ENCODE data around the gene EIPR1. TPM values are rescaled to one million over a fixed set of nuclear protein-coding genes. Genes with fewer than 3 reads are reported as not detected.

The EIPR1 gene
- total and polyA plus RNA-seq, 2 donors (not counting 1 experiment from before 2014, with no cell fraction given), result 22.3 to 23.9 TPM

DNA sequence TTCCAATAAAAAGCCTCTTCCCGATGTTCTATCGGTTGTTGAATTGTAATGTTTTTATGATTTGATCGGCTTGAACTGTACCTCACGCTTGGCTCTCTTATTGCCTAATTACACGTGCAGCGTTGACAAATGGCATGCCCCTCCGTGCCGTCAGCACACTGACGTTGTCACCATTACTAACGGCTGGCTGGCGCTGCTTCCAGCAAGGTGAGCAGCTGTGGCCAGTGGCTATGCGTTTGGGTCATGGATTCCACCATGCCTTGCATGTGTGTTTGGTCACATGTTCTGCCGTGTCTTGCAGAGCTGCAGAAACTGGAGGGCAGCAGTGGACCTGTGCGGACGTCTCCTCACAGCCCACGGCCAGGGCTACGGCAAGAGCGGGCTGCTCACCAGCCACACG is 44.0 kb upstream of the EIPR1 start:
- DNase-seq (ENCODE audit: low read depth in 2 of 2), result no peak
- Histone ChIP-seq H3K9me3 (ENCODE audit: control insufficient read depth, insufficient read depth, low read depth, low read length) (no peaks in the 10 kb centered on the region), H3K4me1 (ENCODE audit: control insufficient read depth, extremely low read depth, insufficient read depth, low read length) (no peaks in the 10 kb centered on the region), H4K20me1 (ENCODE audit: control insufficient read depth, extremely low read depth, insufficient read depth, low read length) (no peaks in the 10 kb centered on the region), H2AFZ (ENCODE audit: low read length) (no peak overlapping the region), H3K4me3 (replicated peaks in 1 of 4; ENCODE audit: control extremely low read depth in 1 of 4, insufficient read depth in 1 of 4, low read depth in 3 of 4, low read length in 4 of 4) (no peak overlapping the region), H3K9ac (ENCODE audit: insufficient read depth, low read length) (no peak overlapping the region), H3K27me3 (ENCODE audit: control insufficient read depth, insufficient read depth, low read length) (no peaks in the 10 kb centered on the region), H3K79me2 (ENCODE audit: control insufficient read depth, insufficient read depth, low read length) (no peaks in the 10 kb centered on the region), H3K4me2 (ENCODE audit: extremely low read depth, insufficient read depth, low read length) (no peak overlapping the region), H3K27ac (ENCODE audit: insufficient read depth, low read length) (no peak overlapping the region), H3K36me3 (ENCODE audit: control insufficient read depth, insufficient read depth, low read length) (peaks cover 13% of the 10 kb centered on the region)
- TF ChIP-seq, protein P1, sequence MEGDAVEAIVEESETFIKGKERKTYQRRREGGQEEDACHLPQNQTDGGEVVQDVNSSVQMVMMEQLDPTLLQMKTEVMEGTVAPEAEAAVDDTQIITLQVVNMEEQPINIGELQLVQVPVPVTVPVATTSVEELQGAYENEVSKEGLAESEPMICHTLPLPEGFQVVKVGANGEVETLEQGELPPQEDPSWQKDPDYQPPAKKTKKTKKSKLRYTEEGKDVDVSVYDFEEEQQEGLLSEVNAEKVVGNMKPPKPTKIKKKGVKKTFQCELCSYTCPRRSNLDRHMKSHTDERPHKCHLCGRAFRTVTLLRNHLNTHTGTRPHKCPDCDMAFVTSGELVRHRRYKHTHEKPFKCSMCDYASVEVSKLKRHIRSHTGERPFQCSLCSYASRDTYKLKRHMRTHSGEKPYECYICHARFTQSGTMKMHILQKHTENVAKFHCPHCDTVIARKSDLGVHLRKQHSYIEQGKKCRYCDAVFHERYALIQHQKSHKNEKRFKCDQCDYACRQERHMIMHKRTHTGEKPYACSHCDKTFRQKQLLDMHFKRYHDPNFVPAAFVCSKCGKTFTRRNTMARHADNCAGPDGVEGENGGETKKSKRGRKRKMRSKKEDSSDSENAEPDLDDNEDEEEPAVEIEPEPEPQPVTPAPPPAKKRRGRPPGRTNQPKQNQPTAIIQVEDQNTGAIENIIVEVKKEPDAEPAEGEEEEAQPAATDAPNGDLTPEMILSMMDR (conservative IDR thresholded peaks at IDR 0.05 in 1 of 2, IDR thresholded peaks at IDR 0.05 in 1 of 2; ENCODE audit: low read depth in 1 of 2, low read length in 2 of 2), result no peak
- TF ChIP-seq EZH2 (IDR thresholded peaks at IDR 0.05; ENCODE audit: low read length, missing control alignments), result no peak

DNA sequence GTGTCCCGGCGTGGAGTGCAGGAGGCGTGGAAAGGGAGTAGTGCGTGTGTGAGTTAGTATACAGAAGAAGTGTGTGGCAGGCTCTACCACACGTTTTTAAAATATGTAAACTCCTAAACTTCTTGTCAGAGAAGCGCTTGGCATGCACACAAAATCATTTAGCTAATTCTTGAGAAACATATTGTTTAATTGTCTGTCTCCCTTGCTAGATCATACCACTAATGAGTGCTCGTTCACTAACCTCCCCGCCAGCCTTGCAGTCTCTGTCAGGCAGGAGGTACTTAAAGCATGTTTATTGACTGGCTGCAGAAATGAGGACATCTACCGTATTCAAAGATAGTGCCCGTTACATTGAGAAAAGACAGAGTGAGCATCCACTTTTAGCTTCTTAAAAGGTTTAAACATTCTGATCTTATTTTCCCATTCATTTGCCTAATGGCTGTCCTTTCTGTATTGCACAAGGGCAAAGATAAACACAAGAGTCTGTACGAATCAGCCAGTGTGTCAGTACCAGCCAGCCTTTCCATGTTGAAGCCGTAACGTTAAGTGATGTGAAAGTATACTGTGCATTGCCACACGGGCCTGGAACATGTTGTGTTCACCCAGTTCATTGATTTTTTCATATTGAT is 43.3 kb upstream of the EIPR1 start:
- DNase-seq (ENCODE audit: low read depth in 2 of 2), result peak in 1 of 2 donors; percentile 37

GRCh38 chr2:3420076-3420768 is 42.6 kb upstream of the EIPR1 start:
- H3K9me3 ChIP-seq (ENCODE audit: control insufficient read depth, insufficient read depth, low read depth, low read length), result no peaks in the 10 kb centered on the region
- H3K36me3 ChIP-seq (ENCODE audit: control insufficient read depth, insufficient read depth, low read length), result peaks cover 13% of the 10 kb centered on the region
- H2AFZ ChIP-seq (ENCODE audit: low read length), result no peak overlapping the region
- H3K79me2 ChIP-seq (ENCODE audit: control insufficient read depth, insufficient read depth, low read length), result no peaks in the 10 kb centered on the region
- H3K4me3 ChIP-seq (replicated peaks in 1 of 4; ENCODE audit: control extremely low read depth in 1 of 4, insufficient read depth in 1 of 4, low read depth in 3 of 4, low read length in 4 of 4), result no peak overlapping the region
- H3K4me1 ChIP-seq (ENCODE audit: control insufficient read depth, extremely low read depth, insufficient read depth, low read length), result no peaks in the 10 kb centered on the region
- no peak for DNase-seq (ENCODE audit: low read depth in 2 of 2)
- no peaks in the 10 kb centered on the region for H4K20me1 ChIP-seq (ENCODE audit: control insufficient read depth, extremely low read depth, insufficient read depth, low read length)
- no peak overlapping the region for H3K27ac ChIP-seq (ENCODE audit: insufficient read depth, low read length)
- no peaks in the 10 kb centered on the region for H3K27me3 ChIP-seq (ENCODE audit: control insufficient read depth, insufficient read depth, low read length)
- H3K9ac ChIP-seq (ENCODE audit: insufficient read depth, low read length), result no peak overlapping the region
- TF ChIP-seq, protein P1 (conservative IDR thresholded peaks at IDR 0.05 in 1 of 2, IDR thresholded peaks at IDR 0.05 in 1 of 2; ENCODE audit: low read depth in 1 of 2, low read length in 2 of 2), result no peak
- TF ChIP-seq EZH2 (IDR thresholded peaks at IDR 0.05; ENCODE audit: low read length, missing control alignments), result no peak
- H3K4me2 ChIP-seq (ENCODE audit: extremely low read depth, insufficient read depth, low read length), result no peak overlapping the region

More for the DNA sequence above, 43.3 kb upstream of the EIPR1 start:
- Histone ChIP-seq H2AFZ (ENCODE audit: low read length) (no peak overlapping the region), H3K9ac (ENCODE audit: insufficient read depth, low read length) (no peak overlapping the region), H3K4me2 (ENCODE audit: extremely low read depth, insufficient read depth, low read length) (no peak overlapping the region), H3K79me2 (ENCODE audit: control insufficient read depth, insufficient read depth, low read length) (no peaks in the 10 kb centered on the region), H3K4me3 (replicated peaks in 1 of 4; ENCODE audit: control extremely low read depth in 1 of 4, insufficient read depth in 1 of 4, low read depth in 3 of 4, low read length in 4 of 4) (no peak overlapping the region), H4K20me1 (ENCODE audit: control insufficient read depth, extremely low read depth, insufficient read depth, low read length) (no peaks in the 10 kb centered on the region), H3K27ac (ENCODE audit: insufficient read depth, low read length) (no peak overlapping the region), H3K36me3 (ENCODE audit: control insufficient read depth, insufficient read depth, low read length) (peaks cover 13% of the 10 kb centered on the region), H3K27me3 (ENCODE audit: control insufficient read depth, insufficient read depth, low read length) (no peaks in the 10 kb centered on the region), H3K4me1 (ENCODE audit: control insufficient read depth, extremely low read depth, insufficient read depth, low read length) (no peaks in the 10 kb centered on the region), H3K9me3 (ENCODE audit: control insufficient read depth, insufficient read depth, low read depth, low read length) (no peaks in the 10 kb centered on the region)
- no peak for TF ChIP-seq EZH2 (IDR thresholded peaks at IDR 0.05; ENCODE audit: low read length, missing control alignments)
- TF ChIP-seq, protein P1 (conservative IDR thresholded peaks at IDR 0.05 in 1 of 2, IDR thresholded peaks at IDR 0.05 in 1 of 2; ENCODE audit: low read depth in 1 of 2, low read length in 2 of 2), result no peak
